ENCODE data around the gene TSHZ1.

DNA sequence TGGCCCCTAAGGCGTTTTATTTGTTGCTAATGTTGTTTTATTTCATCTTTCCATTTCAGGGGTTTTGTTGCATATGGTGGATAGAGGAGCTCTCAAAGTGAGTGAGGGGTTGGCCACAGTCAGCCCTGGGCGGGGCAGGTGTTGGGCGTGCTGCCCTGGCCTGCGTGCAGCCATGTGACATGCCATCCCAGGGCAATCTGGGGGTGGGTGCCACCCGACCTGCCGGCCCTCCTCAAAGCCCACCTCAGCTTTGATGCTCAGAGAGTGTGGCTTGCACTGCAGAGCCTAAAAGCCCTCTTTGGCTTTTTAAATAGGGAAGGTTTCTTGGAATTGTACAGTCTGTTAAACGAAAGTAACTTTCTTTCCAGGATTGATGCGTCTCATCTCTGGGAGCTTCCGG lies 18.4 kb downstream of the TSHZ1 start:
- no peak for TF ChIP-seq MXI1 (conservative IDR thresholded peaks at IDR 0.05; ENCODE audit: poor library complexity, severe bottlenecking)
- TF ChIP-seq, protein P1, sequence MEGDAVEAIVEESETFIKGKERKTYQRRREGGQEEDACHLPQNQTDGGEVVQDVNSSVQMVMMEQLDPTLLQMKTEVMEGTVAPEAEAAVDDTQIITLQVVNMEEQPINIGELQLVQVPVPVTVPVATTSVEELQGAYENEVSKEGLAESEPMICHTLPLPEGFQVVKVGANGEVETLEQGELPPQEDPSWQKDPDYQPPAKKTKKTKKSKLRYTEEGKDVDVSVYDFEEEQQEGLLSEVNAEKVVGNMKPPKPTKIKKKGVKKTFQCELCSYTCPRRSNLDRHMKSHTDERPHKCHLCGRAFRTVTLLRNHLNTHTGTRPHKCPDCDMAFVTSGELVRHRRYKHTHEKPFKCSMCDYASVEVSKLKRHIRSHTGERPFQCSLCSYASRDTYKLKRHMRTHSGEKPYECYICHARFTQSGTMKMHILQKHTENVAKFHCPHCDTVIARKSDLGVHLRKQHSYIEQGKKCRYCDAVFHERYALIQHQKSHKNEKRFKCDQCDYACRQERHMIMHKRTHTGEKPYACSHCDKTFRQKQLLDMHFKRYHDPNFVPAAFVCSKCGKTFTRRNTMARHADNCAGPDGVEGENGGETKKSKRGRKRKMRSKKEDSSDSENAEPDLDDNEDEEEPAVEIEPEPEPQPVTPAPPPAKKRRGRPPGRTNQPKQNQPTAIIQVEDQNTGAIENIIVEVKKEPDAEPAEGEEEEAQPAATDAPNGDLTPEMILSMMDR (IDR thresholded peaks at IDR 0.05; ENCODE audit: poor library complexity, severe bottlenecking): no peak

Measured in neural cell (in vitro differentiated cells).